GM12878 (cell line): Measurements from ENCODE around the gene NPIPA1.

Experiments
- BRCA1 ChIP-seq: IDR thresholded peaks from 2 replicates; pipeline ENCODE4 v1.6.1; 2011; ENCODE audit warnings: low read depth, low read length, improper control_type of control experiment
- CTCF ChIP-seq, 3 experiments: IDR thresholded peaks in 2 of 3; conservative IDR thresholded peaks in 1 of 3; 2 replicates each; pipeline ENCODE4 v1.5.1; 2011; ENCODE audit warnings: low read depth in 3 of 3, low read length in 3 of 3, mild to moderate bottlenecking in 3 of 3, control low read depth in 2 of 3, moderate library complexity in 2 of 3, inconsistent platforms in 1 of 3, mixed read lengths in 1 of 3; ENCODE audit not compliant: control insufficient read depth in 2 of 3, insufficient read depth in 1 of 3; ENCODE audit errors: extremely low read depth in 1 of 3
- EP300 ChIP-seq, 2 experiments: fragments of 150-350 bp in 1 of 2; IDR thresholded peaks; 2 replicates each; pipeline ENCODE4 v1.6.1; 2011 to 2012; ENCODE audit warnings: low read depth in 2 of 2, low read length in 2 of 2, borderline replicate concordance in 1 of 2, improper control_type of control experiment in 1 of 2, inconsistent platforms in 1 of 2; ENCODE audit not compliant: control insufficient read depth in 1 of 2
- IKZF1 ChIP-seq: fragments of 450-650 bp; conservative IDR thresholded peaks from 2 replicates; pipeline ENCODE4 v1.6.1; 2017; ENCODE audit warnings: antibody characterized with exemption, mild to moderate bottlenecking
- RAD21 ChIP-seq: IDR thresholded peaks from 2 replicates; pipeline ENCODE4 v1.6.1; 2011; ENCODE audit warnings: mild to moderate bottlenecking, low read depth, low read length, moderate library complexity; ENCODE audit not compliant: insufficient read depth
- RFX5 ChIP-seq: IDR thresholded peaks from 2 replicates; pipeline ENCODE4 v1.6.1; 2011; ENCODE audit warnings: low read depth, low read length, improper control_type of control experiment

DNA sequence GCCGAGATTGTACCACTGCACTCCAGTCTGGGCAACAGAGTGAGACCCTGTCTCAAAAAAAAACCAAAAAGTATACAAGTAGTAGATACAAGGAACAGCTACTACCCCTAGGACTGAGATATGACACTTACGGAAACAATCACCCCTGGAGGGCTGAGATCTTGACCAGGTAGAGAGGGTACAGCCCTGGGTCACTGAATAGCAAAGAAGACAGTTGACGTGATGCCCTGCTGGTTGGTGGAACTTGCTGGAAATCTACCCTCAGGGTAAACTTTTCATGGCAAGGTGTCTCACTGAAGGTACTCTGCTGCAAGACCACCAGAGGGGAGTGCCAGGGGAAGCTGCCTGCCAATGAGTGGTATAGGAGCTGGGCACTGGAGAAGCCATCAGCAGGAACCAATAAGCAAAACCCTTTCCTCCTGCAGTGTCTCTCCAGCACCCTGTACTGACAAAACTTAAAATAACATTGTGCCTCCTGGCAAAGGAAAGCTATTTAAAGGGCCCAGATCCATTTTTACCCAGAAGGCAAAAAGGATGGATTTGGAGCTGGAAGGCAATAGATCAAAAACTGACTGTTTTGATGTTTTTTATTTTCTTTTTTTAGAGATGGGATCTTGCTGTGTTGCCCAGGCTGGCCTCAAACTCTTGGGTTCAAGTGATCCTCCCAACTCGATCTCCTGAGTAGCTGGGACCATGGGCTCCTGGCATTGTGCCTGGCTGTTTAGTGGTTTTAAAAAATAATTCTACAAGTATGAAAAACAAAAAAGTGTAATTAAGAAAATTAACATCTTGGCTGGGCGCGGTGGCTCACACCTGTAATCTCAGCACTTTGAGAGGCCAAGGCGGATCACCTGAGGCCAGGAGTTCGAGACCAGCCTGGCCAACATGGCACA is 26.3 kb downstream of the NPIPA1 start:
- TF ChIP-seq RFX5 (no peak), CTCF (IDR thresholded peaks at IDR 0.05 in 2 of 3, conservative IDR thresholded peaks at IDR 0.05 in 1 of 3; ENCODE audit: control insufficient read depth in 2 of 3, extremely low read depth in 1 of 3, insufficient read depth in 1 of 3, low read depth in 3 of 3, low read length in 3 of 3) (no peak), RAD21 (no peak), BRCA1 (no peak), IKZF1 (no peak), EP300 (IDR thresholded peaks at IDR 0.05; ENCODE audit: borderline replicate concordance in 1 of 2, control insufficient read depth in 1 of 2, low read depth in 2 of 2, low read length in 2 of 2) (no peak)
